Activated gamma-delta T cell treated with Interleukin-2 at 50 U/mL for 16 hours (primary cell): Measurements from ENCODE around the gene CMIP.

Source experiments
- DNase-seq: peaks from one replicate; pipeline ENCODE4 v3.0.0-alpha.2; 2020

Gene CMIP

DNA sequence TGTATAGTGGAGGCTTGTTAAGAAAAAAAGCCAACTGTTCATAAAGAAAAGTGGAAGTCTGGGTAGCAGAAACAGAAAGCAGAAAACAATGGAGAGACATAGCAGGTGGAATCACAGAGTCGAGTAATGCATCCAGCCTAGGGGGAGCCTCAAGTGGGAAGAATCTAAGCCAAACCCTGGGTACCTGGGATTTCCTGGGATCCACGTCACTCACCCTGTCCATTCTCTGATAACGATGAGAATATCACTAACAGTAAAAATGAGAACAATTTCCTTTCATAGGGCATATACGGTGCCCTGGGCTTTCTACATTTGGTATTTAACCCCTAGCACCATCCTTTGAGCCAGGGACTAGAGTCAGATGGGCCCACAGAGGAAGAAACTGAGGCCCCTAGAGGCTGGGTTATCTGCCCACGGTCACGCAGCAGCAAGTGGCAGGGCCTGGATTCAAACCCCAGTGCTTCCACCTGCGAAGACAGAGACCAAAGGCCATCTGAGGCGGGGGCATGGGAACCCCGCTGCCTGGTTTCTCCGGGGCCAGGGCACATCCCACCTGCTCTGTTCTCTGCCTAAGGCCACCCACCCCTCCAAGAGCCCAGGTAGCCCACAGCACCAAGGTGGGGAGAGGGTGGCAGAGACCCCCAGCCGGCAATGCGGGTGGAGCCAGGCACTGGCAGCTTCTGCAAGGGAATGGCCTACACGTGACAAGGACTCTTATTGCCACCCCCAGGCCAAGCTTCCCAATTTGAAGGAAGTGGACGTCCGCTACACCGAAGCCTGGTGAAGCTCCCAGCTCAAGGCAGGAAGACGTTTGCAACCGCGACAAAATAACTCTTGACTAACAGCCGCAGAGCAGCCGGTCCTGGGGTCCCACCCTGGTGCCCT, 264.6 kb downstream of the CMIP start:
- no peak for DNase-seq

- no peak for DNase-seq
Measured at GRCh38 chr16:81710044-81710443, 265.4 kb downstream of the CMIP start.

GRCh38 chr16:81710596-81710995, 266.0 kb downstream of the CMIP start:
- no peak for DNase-seq

DNA sequence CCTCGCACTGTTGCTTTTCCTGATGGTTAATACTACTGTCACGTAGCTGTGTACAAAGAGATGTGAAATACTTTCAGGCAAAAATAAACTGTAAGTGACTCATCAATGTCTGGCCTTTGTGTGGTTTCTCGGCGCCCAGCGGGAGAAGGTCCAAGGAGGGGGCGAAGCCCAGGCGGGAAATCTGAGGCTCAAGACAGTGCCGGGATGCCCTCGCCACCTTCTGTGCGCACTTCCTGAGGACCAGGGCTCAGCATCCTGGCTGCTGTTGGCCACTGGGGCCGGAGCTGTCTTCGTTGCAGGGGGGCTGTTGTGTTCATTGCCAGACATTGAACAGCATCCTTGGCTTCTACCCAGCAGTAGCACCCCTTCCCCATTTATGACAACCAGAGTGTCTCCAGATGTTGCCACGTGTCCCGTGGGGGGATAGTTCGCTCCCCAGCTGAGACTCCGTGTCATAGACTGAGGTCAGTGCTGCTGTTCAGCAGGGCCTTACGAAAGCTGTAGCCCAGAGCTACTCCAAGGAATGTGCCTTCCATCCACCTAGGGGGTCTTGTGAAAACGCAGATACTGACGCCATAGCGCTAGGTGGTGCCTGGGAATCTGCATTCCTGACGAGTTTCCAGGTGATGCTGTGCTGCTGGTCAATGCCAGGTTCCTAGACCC, 267.2 kb downstream of the CMIP start:
- no peak for DNase-seq

DNA sequence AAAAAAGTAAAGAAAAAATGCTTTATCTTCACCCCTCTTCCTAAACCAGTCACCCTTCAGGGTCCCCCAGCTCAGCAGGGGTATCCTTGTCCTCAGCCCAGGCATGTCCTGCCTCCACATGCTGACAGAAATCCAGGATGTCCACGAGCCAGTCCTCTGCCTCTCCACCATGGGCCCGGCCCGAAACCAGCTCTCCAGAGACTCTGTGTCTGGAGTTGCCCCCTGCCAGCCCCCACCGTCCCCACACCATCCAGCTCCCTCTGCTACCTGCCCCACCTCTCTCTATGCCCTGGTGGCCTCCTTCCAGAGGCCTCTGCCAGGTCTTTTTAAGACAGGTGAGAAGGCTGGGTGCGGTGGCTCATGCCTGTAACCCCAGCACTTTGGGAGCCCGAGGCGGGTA, 268.1 kb downstream of the CMIP start:
- DNase-seq = no peak

DNA sequence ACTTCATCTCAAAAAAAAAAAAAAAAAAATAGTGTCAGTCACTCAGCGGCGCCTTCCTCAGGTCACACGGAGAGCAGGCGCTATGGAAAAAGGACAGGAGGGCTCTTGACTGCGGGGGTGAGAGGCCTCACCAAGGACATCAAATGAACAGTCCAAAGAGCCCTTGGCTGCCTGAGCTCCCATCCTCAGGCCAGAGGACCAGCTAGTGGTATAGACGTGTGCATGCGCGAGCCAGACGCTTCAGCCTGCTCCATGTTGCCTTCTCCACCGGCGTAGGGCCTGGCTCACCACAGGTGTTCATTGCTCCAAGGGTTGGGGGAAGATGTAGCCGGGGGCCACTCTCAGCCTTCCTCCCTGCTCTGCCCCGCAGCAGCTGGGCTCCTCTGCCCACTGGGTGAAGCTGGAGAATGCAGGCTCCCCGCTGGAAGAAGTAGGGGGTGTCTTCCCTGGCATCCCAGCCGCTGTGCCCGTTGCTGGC, 268.7 kb downstream of the CMIP start:
- DNase-seq = no peak

DNA sequence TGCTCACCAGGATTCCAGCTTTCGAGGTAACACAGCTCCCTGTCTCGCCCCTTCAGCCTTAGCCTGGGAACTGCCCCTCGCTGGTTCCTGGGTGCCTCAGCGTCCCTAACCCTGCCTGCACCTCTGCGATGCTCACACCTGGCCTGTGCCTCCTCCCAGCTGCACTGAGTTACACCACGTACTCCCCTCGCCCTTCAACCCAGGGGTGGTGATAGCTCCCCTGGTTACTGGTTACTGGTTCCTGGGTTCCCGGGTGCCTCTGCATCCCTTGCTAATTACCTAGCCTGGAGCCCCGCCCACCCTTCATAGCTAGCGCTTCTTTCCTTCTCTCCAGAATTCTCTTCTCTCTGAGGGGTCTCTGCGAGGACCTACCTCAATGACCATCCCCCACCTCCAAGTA, 269.2 kb downstream of the CMIP start:
- DNase-seq = no peak

DNA sequence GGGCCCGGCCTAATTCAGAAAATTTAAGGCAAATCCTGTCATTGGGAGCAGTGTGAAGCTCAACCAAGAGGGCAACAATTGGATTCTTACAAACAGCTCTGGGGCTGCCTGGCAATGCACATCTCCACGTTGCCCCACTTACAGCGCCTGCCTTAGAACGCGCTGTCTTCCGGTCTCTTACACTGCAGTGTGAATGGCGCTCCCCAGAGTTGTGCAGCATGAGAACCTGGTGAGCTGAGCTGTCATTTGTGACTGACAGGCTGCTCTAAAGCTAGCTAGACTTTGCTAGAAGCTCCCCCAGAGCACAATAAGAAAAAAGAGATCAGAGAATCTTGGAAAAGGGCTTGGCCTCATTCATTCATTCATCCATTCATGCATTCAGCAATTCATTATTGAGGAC, 270.0 kb downstream of the CMIP start:
- DNase-seq = no peak

DNA sequence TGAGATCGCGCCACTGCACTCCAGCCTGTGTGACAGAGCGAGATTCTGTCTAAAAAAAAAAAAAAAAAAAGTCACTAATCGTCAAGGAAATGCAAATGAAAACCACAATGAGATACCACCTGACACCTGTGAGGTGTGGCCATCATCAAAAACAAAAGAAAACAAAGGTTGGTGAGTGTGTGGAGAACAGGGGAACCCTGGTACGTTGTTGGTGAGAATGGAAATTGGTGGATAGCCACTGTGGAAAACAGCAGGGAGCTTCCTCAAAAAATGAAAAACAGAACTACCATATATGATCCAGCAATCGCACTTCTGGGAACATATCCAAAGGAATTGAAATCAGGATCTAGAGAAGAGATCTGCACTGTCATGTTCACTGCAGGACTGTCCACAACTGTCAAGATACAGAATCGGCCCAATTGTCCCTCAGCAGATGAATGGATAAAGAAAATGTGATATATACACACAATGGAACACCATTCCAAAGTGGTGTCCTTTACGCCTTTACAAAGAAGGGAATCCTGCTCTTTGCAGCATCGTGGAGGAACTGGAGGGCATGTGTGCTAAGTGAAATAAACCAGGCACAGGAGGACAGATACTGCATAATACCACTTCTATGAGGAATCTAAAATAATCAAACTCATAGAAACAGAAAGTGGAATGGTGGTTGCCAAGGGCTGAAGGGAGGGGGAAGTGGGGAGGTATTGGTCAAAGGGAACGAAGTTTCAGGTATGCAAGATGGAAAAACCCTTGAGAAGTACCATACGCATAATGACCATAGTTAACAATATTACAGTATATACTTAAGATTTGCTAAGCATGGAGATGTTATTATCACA, 271.0 kb downstream of the CMIP start:
- DNase-seq = no peak

DNA sequence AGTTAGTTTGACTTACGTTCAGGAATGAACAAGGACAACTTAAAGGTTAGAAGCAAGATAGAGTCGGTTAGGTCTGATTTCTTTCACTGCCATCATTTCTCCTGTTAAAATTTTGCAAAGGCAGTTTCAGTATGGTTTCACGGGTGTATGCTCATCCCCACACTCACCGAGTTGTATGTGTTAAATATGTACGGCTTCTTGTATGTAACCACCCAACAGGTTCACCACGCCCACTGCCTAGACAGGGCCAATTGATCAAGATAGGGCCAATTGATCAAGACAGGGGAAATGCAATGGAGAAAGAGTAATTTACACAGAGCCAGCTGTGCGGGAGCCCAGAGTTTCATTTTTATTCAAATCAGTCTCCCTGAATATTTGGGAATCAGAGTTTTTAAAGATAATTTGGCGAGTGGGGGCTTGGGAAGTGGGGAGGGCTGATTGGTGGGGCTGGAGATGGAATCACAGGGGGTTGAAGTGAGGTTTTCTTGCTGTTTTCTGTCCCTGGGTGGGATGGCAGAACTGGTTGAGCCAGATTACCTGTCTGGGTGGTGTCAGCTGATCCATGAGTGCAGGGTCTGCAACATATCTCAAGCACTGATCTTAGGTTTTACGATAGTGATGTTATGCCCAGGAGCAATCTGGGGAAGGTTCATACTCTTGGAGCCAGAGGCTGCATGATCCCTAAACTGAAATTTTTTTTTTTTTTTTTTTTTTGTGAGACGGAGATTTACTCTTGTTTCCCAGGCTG, 272.0 kb downstream of the CMIP start:
- DNase-seq = no peak

DNA sequence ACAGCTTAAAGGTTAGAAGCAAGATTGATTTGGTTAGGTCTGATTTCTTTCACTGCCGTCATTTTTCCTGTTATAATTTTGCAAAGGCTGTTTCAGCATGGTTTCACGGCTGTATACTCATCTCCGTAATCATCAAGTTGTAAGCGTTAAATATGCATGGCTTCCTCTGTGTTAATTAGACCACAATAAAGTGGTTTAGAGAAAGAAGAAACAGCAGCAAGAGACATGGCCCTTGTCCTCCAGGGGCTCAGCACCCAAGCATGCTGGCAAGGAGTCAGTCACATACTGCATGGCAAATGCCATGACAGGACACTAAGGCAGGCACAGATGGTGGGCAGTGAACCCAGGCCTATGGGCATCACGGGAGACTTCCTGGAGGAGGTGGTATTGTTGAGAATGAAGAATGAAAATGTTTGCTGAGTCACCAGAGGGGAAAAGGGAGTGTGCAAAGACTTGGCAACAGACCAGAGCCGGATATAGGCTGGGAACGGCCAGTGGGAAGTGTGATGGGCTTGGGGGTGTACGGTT, 273.1 kb downstream of the CMIP start:
- no peak for DNase-seq

- DNase-seq = no peak
Measured at GRCh38 chr16:81718637-81719036, 274.0 kb downstream of the CMIP start.

DNA sequence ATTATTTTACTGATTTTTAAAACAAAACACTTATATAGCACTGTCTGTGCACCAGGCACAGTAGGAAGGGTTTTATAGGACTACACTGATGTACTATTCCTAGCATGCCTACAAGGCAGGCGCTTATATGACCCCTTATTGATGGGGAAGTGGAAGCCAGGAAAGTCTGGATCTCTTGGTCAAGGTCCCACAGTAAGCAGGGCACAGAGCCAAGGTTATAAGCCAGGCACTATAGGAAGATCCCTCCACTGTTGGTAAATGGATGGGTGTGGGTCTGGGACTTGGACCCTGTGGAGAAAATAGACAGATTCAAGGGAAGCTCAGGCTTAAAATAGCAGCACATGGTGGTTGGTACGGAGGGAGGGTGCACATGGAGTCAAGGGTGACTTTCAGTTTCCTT, 275.4 kb downstream of the CMIP start:
- no peak for DNase-seq

- DNase-seq = no peak
Measured at GRCh38 chr16:81720973-81721906, 276.6 kb downstream of the CMIP start.

GRCh38 chr16:81723098-81723723, 278.6 kb downstream of the CMIP start:
- peak; percentile 44 for DNase-seq

DNA sequence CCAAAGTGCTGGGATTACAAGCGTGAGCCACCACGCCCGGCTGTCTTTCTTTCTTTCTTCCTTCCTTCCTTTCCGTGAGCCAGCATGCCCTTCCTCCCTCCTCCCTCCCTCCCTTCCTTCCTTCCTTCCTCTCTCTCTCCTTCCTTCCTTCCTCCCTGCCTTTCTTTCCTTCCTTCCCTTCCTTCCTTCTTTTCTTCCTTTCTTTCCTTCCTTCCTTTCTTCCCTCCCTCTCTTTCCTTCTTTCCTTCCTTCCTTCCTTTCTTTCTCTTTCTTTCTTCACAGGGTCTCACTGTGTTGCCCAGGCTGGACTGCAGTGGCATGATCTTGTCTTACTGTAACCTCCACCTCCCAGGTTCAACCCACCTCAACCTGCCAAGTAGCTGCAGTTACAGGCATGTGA, 283.8 kb downstream of the CMIP start:
- DNase-seq = no peak

GRCh38 chr16:81729451-81729850, 284.8 kb downstream of the CMIP start:
- DNase-seq = no peak

DNA sequence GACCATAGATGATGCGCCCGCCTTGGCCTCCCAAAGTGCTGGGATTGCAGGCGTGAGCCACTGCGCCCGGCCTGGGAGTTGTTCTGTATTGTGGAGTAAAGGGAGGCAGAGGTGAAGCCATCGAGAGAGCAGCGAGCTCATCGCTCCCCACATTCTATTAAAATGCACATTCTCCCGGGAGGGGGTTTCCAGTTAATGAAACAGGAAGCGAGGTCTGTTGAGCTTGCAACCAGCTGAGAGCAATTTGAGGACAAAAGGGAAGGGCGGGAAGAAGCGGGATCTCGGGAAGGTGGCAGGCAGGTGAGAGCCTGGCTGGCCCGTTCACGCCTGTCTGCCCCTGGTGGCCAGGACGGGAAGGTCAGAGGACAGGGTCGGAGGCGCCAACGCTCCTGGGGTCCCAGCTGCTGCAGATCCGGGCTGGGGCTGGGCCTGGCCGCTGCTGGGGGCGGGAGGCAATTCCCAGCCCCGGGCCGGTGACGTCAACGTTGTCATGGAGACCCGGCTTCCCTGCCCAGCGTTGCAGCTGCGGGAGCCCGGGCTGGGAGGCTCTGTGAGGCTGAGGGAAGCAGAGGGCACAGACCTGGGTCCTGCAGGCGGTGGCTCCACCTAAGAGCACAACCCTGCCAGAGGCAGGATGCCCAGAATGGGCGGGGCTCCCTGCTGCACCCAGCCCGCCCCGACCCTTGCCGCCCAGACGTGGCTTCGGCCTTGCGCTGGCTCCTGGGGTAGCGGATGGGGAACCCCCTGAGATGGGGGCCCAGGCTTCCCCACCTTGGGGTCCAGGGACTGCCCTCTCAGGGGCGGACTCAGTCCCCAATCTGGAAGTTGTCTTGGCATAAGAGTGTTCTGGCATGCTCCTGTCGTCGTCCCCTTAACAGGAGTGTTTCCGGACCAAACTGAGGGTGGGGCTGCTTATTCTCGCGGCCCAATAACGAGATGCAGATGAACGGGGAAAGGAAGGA, 285.8 kb downstream of the CMIP start:
- peak; percentile 44 for DNase-seq

DNA sequence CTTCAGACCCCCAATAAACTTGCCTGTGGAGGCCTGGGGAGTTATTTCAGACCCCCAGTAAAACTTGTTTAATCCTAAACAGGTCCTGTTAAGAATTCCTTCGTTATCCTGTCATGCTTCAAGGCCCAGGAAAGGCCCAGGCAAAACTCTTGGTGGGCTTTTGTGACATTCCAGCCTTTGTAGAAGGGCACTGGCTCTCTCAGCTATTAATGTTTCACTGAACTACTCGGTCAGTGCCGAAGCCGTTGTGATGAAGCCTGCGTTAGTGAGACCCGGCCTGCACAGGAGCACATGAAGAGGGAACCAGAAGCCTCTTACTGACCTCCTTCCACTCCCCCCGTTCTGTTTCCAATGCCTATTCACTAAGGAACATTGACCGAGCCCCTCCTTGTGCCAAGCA, 287.0 kb downstream of the CMIP start:
- DNase-seq = no peak

DNA sequence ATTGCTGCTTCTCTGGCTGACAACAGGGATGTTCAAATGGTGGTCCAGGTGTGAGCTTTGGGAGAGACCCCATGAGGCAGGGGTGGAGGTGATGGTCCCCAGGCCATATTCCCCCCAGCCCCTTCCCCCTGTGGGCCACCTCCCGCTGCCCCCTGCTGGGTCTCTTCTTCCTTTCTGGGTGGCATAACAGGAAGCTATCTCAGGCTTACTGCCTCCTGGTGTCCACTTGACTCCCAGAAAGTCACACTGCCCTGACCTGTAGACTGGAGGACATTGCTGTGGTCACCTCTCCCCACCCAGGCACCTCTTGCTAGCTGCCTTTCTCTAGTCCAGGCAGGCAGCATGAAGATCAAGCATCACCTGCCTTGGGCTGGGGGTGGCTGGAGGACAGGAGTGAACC, 288.1 kb downstream of the CMIP start:
- no peak for DNase-seq
